Natural killer cell treated with Interleukin-12 subunit alpha and Interleukin-12 subunit beta and Interleukin-15 and Interleukin-18, amount 100 ng/mL, for 72 hours (primary cell): ENCODE results near the gene TOMM34. TPM values are rescaled to one million over a fixed set of nuclear protein-coding genes. Genes with fewer than 3 reads are reported as not detected.
A peak's percentile ranks its signal among the peaks of the same experiment; 100 is the strongest.

ENCODE experiments used
- ATAC-seq, 2 donors: fragments of 150-1000 bp; cut with Tn5 transposase in 1 of 2; sonication (Bioruptor Pico), chemical (Tn5 transposase) in 1 of 2; 2 replicates each; pipeline ENCODE4 v1.10.0; 2021
- DNase-seq: peaks from one replicate; pipeline ENCODE4 v3.0.0; 2022; ENCODE audit warnings: low spot score
- H3K27ac Mint-ChIP-seq, 2 donors: 1 replicate in 1 of 2; 2 replicates in 1 of 2; pipeline ENCODE4 v1.8.0; 2022; ENCODE audit warnings: mixed read lengths in 2 of 2, mild to moderate bottlenecking in 1 of 2, moderate library complexity in 1 of 2
- H3K27me3 Mint-ChIP-seq, 2 donors: 1 replicate in 1 of 2; 2 replicates in 1 of 2; pipeline ENCODE4 v1.8.0; 2022; ENCODE audit warnings: mixed read lengths in 2 of 2
- H3K36me3 Mint-ChIP-seq: one replicate; pipeline ENCODE4 v1.8.0; 2022; ENCODE audit warnings: mixed read lengths
- H3K4me1 Mint-ChIP-seq, 2 donors: 1 replicate in 1 of 2; 2 replicates in 1 of 2; pipeline ENCODE4 v1.8.0; 2022; ENCODE audit warnings: low read depth in 2 of 2, mixed read lengths in 2 of 2, mild to moderate bottlenecking in 1 of 2
- H3K4me3 Mint-ChIP-seq: one replicate; pipeline ENCODE4 v1.8.0; 2022; ENCODE audit warnings: mixed read lengths
- H3K9me3 Mint-ChIP-seq: 2 replicates; pipeline ENCODE4 v1.8.0; 2022; ENCODE audit warnings: mixed read lengths
- total RNA-seq, 2 donors: library from RNA; stranded (reverse); gene quantifications; one replicate each; pipeline ENCODE4 v1.2.3, GENCODE V29; 2022

TOMM34 gene
- total RNA-seq, 2 donors from 2014 or later, result 25.1 to 34.9 TPM

- ATAC-seq (no peak), DNase-seq (no peak)
- H3K9me3 Mint-ChIP-seq, result no peaks in the 10 kb centered on the region
- H3K4me1 Mint-ChIP-seq, result peaks cover 0 to 3% of the 10 kb centered on the region in 2 donors
- no peaks in the 10 kb centered on the region for H3K27me3 Mint-ChIP-seq
- H3K4me3 Mint-ChIP-seq, result no peak overlapping the region
- peaks cover 15% of the 10 kb centered on the region for H3K36me3 Mint-ChIP-seq
- H3K27ac Mint-ChIP-seq, result no peak overlapping the region
Measured at GRCh38 chr20:44936510-44936909, 23.7 kb downstream of the TOMM34 start.

DNA sequence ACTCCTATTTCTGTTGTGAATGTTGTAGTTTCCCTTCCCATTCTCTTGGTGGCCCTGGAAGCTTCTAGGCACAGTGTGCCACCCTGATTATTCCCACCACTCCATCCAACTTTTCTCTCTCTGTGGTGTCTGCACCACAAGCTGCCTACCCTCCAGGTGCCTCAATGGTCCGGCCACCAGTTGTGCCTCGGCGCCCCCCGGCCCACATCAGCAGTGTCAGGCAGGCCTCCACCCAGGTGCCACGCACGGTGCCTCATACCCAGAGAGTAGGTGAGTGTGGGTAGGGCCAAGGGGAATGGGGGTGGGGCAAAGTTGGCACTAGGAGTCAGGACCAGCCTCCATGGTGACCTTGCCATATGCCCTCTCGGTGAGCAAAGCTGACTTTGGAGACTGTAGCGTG lies 27.3 kb downstream of the TOMM34 start:
- H3K36me3 Mint-ChIP-seq, result peaks cover 6% of the 10 kb centered on the region
- H3K27me3 Mint-ChIP-seq, result no peaks in the 10 kb centered on the region
- H3K4me1 Mint-ChIP-seq, result no peaks in the 10 kb centered on the region
- peak in 1 of 2 donors; percentile 28 for ATAC-seq
- no peak overlapping the region for H3K27ac Mint-ChIP-seq
- DNase-seq, result no peak
- H3K4me3 Mint-ChIP-seq, result no peak overlapping the region
- no peaks in the 10 kb centered on the region for H3K9me3 Mint-ChIP-seq

- H3K9me3 Mint-ChIP-seq, result no peaks in the 10 kb centered on the region
- peaks cover 6% of the 10 kb centered on the region for H3K36me3 Mint-ChIP-seq
- H3K27ac Mint-ChIP-seq, result no peak overlapping the region
- ATAC-seq (no peak), DNase-seq (no peak)
- H3K4me1 Mint-ChIP-seq, result no peaks in the 10 kb centered on the region
- H3K4me3 Mint-ChIP-seq, result no peak overlapping the region
- no peaks in the 10 kb centered on the region for H3K27me3 Mint-ChIP-seq
Measured at GRCh38 chr20:44931911-44932310, 28.3 kb downstream of the TOMM34 start.

- Mint-ChIP-seq H3K36me3 (peaks cover 5% of the 10 kb centered on the region), H3K27me3 (no peaks in the 10 kb centered on the region), H3K9me3 (no peaks in the 10 kb centered on the region), H3K4me1 (no peaks in the 10 kb centered on the region), H3K4me3 (no peak overlapping the region), H3K27ac (no peak overlapping the region)
- DNase-seq, result no peak
- peak in 1 of 2 donors; percentile 32 for ATAC-seq
Measured at GRCh38 chr20:44930517-44931168, 29.6 kb downstream of the TOMM34 start.

DNA sequence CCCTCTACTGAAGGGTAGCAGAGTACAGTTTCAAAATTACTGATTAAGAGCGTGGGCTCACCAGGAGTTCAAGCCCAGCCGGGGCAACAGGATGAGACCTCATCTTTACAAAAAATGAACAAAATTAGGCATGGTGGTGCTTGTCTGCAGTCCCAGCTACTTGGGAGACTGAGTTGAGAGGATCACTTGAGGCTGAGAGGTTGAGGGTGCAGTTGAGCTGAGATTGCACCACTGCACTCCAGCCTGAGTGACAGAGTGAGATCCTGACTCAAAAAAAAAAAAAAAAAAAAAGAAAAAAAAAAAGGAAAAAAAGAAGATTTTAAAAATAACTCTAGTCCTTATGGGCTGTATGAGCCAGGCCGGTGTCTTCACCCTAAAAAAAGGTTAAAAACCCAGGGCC lies 31.6 kb downstream of the TOMM34 start:
- Mint-ChIP-seq H3K27me3 (no peaks in the 10 kb centered on the region), H3K4me1 (no peaks in the 10 kb centered on the region), H3K36me3 (no peaks in the 10 kb centered on the region), H3K9me3 (no peaks in the 10 kb centered on the region), H3K4me3 (no peak overlapping the region), H3K27ac (no peak overlapping the region)
- ATAC-seq (no peak), DNase-seq (no peak)

DNA sequence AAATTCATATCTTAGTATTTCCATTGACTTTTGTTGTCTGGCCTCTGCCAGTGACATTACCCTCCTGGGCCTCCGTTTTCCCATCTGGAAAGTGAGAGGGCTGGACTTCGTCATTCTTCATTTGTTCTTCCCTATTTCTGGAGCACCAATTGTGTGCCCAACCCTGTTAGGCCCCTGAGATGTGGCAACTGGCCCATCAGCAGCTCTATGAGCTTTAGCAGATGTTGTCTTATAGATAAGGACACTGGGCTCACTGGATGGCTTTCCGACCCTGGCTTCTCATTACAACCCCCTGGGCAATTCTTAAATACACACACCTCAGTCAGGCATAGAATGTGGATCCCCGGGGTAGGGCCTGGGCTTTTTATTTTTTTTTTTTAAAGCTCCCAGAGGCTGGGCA lies 35.7 kb downstream of the TOMM34 start:
- H3K9me3 Mint-ChIP-seq, result no peaks in the 10 kb centered on the region
- no peak overlapping the region for H3K4me3 Mint-ChIP-seq
- H3K27me3 Mint-ChIP-seq, result no peaks in the 10 kb centered on the region
- ATAC-seq, result no peak
- no peak for DNase-seq
- H3K36me3 Mint-ChIP-seq, result no peaks in the 10 kb centered on the region
- no peaks in the 10 kb centered on the region for H3K4me1 Mint-ChIP-seq
- H3K27ac Mint-ChIP-seq, result no peak overlapping the region

GRCh38 chr20:44921447-44921846 lies 38.8 kb downstream of the TOMM34 start:
- Mint-ChIP-seq H3K27me3 (no peaks in the 10 kb centered on the region), H3K27ac (no peak overlapping the region), H3K9me3 (no peaks in the 10 kb centered on the region), H3K36me3 (no peaks in the 10 kb centered on the region), H3K4me1 (no peaks in the 10 kb centered on the region), H3K4me3 (no peak overlapping the region)
- ATAC-seq (no peak), DNase-seq (no peak)

- no peaks in the 10 kb centered on the region for H3K27me3 Mint-ChIP-seq
- no peak overlapping the region for H3K4me3 Mint-ChIP-seq
- no peaks in the 10 kb centered on the region for H3K36me3 Mint-ChIP-seq
- H3K27ac Mint-ChIP-seq, result no peak overlapping the region
- no peaks in the 10 kb centered on the region for H3K9me3 Mint-ChIP-seq
- DNase-seq (no peak), ATAC-seq (no peak)
- H3K4me1 Mint-ChIP-seq, result peaks cover 7 to 8% of the 10 kb centered on the region in 2 donors
Measured at GRCh38 chr20:44918761-44919160, 41.4 kb downstream of the TOMM34 start.

DNA sequence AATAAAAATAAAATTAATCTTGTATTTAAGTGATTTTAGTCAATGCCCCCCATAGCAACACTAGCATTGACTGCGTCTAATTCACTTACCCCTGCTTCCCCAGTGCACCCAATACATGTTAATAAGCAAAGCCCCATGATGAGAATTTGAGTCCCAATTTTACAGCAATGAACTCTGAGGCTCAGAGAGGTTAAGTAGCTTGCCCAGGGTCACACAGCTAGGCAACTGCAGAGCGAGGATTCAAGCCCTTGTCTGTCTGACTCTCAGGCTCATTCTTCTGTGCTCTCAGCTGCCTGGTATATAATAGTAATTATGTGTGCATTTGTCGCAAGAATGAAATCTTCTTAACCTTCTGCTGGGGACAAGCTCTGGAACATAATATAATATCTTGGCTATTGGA lies 41.9 kb downstream of the TOMM34 start:
- Mint-ChIP-seq H3K4me1 (peaks cover 7 to 11% of the 10 kb centered on the region in 2 donors), H3K9me3 (no peaks in the 10 kb centered on the region), H3K4me3 (no peak overlapping the region), H3K27me3 (no peaks in the 10 kb centered on the region), H3K27ac (no peak overlapping the region), H3K36me3 (no peaks in the 10 kb centered on the region)
- DNase-seq, result no peak
- ATAC-seq, result no peak

GRCh38 chr20:44917399-44917798 lies 42.8 kb downstream of the TOMM34 start:
- H3K9me3 Mint-ChIP-seq, result no peaks in the 10 kb centered on the region
- no peak overlapping the region for H3K27ac Mint-ChIP-seq
- ATAC-seq, result no peak
- no peak for DNase-seq
- no peak overlapping the region for H3K4me3 Mint-ChIP-seq
- no peaks in the 10 kb centered on the region for H3K36me3 Mint-ChIP-seq
- H3K4me1 Mint-ChIP-seq, result peaks cover 7 to 16% of the 10 kb centered on the region in 2 donors
- H3K27me3 Mint-ChIP-seq, result no peaks in the 10 kb centered on the region

DNA sequence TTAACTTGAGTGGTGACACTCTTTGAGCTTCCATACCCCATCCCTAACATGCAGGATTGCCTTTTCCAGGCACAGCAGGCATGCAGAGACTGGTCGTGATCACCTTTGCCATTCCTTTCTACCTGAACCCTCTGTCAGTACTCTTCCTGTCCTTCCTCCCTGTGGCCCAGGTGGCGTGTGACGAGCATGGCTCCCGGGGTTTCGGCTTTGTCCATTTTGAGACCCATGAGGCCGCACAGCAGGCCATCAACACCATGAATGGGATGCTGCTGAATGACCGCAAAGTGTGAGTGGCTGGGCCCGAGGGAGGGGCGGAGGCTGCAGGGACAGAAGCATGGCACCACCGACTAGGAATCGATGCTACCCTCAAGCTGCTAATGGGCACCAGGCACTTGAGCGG lies 43.6 kb downstream of the TOMM34 start:
- ATAC-seq (no peak), DNase-seq (no peak)
- no peak overlapping the region for H3K4me3 Mint-ChIP-seq
- no peaks in the 10 kb centered on the region for H3K9me3 Mint-ChIP-seq
- no peaks in the 10 kb centered on the region for H3K27me3 Mint-ChIP-seq
- H3K4me1 Mint-ChIP-seq, result peaks cover 7 to 16% of the 10 kb centered on the region in 2 donors
- H3K36me3 Mint-ChIP-seq, result no peaks in the 10 kb centered on the region
- H3K27ac Mint-ChIP-seq, result no peak overlapping the region

- no peaks in the 10 kb centered on the region for H3K27me3 Mint-ChIP-seq
- H3K27ac Mint-ChIP-seq, result peak overlapping the region in 1 of 2 donors; percentile 30
- no peaks in the 10 kb centered on the region for H3K9me3 Mint-ChIP-seq
- peak overlapping the region; percentile 13 for H3K4me3 Mint-ChIP-seq
- H3K4me1 Mint-ChIP-seq, result peaks cover 11 to 16% of the 10 kb centered on the region in 2 donors
- H3K36me3 Mint-ChIP-seq, result no peaks in the 10 kb centered on the region
- peak; percentile 72 to 74 for ATAC-seq
- DNase-seq, result no peak
Measured at GRCh38 chr20:44914924-44915323, 45.3 kb downstream of the TOMM34 start.

- Mint-ChIP-seq H3K36me3 (no peaks in the 10 kb centered on the region), H3K9me3 (no peaks in the 10 kb centered on the region), H3K27me3 (no peaks in the 10 kb centered on the region), H3K4me3 (no peak overlapping the region), H3K4me1 (peaks cover 21 to 27% of the 10 kb centered on the region in 2 donors), H3K27ac (peak overlapping the region in 1 of 2 donors; percentile 22)
- DNase-seq (no peak), ATAC-seq (no peak)
Measured at GRCh38 chr20:44912189-44912588, 48.0 kb downstream of the TOMM34 start.

DNA sequence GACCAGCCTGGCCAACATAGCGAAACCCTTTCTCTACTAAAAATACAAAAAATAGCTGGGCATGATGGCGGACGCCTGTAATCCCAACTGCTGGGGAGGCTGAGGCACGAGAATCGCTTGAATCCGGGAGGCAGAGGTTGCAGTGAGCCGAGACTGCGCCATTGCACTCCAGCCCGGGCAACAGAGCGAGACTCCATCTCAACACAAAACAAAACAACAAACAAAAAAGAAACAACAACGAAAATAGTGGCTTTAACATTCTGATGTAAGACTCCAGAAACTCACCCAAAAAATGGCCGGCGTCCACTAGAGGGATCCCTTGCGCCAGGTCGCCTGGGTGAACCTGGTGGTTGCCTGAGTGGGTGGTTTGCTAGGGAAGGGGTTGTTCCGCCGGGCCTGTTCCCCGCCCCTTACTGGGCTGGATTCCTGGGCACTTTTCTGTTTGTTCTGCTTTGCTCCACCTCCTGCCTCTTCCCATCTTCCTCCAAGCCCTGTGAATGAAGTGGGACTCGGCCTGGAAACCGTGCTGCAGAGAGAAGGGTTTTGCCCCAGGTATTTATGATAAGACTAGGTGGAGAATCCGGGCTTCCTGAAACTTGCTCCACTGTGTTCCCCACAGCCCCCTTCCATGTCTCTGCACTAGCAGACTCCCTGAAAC lies 48.8 kb downstream of the TOMM34 start:
- no peak overlapping the region for H3K27ac Mint-ChIP-seq
- no peaks in the 10 kb centered on the region for H3K36me3 Mint-ChIP-seq

More for the DNA sequence above, 48.8 kb downstream of the TOMM34 start:
- peak overlapping the region; percentile 39 for H3K4me3 Mint-ChIP-seq
- ATAC-seq, result no peak
- no peaks in the 10 kb centered on the region for H3K27me3 Mint-ChIP-seq
- no peak for DNase-seq
- H3K9me3 Mint-ChIP-seq, result no peaks in the 10 kb centered on the region
- peaks cover 21 to 27% of the 10 kb centered on the region in 2 donors for H3K4me1 Mint-ChIP-seq
